ENCODE data around the gene MMUT.
A peak's percentile ranks its signal among the peaks of the same experiment; 100 is the strongest.

The MMUT gene

GRCh38 chr6:49423817-49424216, 39.2 kb downstream of the MMUT start:
- DNase-seq (ENCODE audit: low spot score): peak; percentile 15

- no peak for DNase-seq (ENCODE audit: low spot score)
Observed at GRCh38 chr6:49416195-49416594, 46.9 kb downstream of the MMUT start.

GRCh38 chr6:49415358-49415757, 47.7 kb downstream of the MMUT start:
- DNase-seq (ENCODE audit: low spot score): no peak

GRCh38 chr6:49410564-49410963, 52.5 kb downstream of the MMUT start:
- DNase-seq (ENCODE audit: low spot score): no peak

- DNase-seq (ENCODE audit: low spot score): peak; percentile 40
Observed at GRCh38 chr6:49409951-49410542, 53.0 kb downstream of the MMUT start.

- no peak for DNase-seq (ENCODE audit: low spot score)
Observed at GRCh38 chr6:49406250-49406970, 56.6 kb downstream of the MMUT start.

GRCh38 chr6:49401063-49401462, 62.0 kb downstream of the MMUT start:
- DNase-seq (ENCODE audit: low spot score): no peak

- DNase-seq (ENCODE audit: low spot score): peak; percentile 1
Observed at GRCh38 chr6:49386667-49387508, 76.2 kb downstream of the MMUT start.

- no peak for DNase-seq (ENCODE audit: low spot score)
Observed at GRCh38 chr6:49384904-49385303, 78.1 kb downstream of the MMUT start.

Data from SW480 (cell line).